ENCODE measurements around the gene ARHGAP24.

- TF ChIP-seq CTCF (IDR thresholded peaks at IDR 0.05) (no peak), POLR2A (IDR thresholded peaks at IDR 0.05) (no peak), EP300 (IDR thresholded peaks at IDR 0.05) (no peak)
Measured at GRCh38 chr4:85895755-85896154, 420.8 kb downstream of the ARHGAP24 start.

All from ovary (tissue), 3 donors.